Lung (tissue), 12 donors: ENCODE data around the gene MOB1B. TPM values are rescaled to one million over a fixed set of nuclear protein-coding genes. Genes with fewer than 3 reads are reported as not detected.

Experiments used
- ATAC-seq: fragments of 200-7000 bp; cut with Tn5 transposase; one replicate; pipeline ENCODE4 v1.9.1; 2020; ENCODE audit warnings: moderate number of reproducible peaks; ENCODE audit not compliant: insufficient read depth, low FRiP score
- DNase-seq, 3 donors: peaks; one replicate each; pipeline ENCODE4 v3.0.0-alpha.2; 2013 to 2017
- H3K27ac ChIP-seq, 2 donors: one replicate each; pipeline ENCODE4 v1.5.1; 2013; ENCODE audit warnings: mild to moderate bottlenecking in 2 of 2, moderate library complexity in 2 of 2, control low read depth in 1 of 2, inconsistent platforms in 1 of 2, low read depth in 1 of 2, low read length in 1 of 2
- H3K27me3 ChIP-seq, 3 donors: one replicate each; pipeline ENCODE4 v1.5.1; 2013; ENCODE audit warnings: low read length in 2 of 3; ENCODE audit not compliant: control insufficient read depth in 3 of 3, insufficient read depth in 3 of 3
- H3K36me3 ChIP-seq, 4 donors: one replicate each; pipeline ENCODE4 v1.5.1; 2013; ENCODE audit warnings: low read length in 4 of 4, mild to moderate bottlenecking in 1 of 4, moderate library complexity in 1 of 4; ENCODE audit not compliant: control insufficient read depth in 4 of 4, insufficient read depth in 4 of 4
- H3K4me1 ChIP-seq, 5 donors: one replicate each; pipeline ENCODE4 v1.5.1; 2013; ENCODE audit warnings: low read length in 5 of 5, mild to moderate bottlenecking in 2 of 5, moderate library complexity in 1 of 5; ENCODE audit not compliant: control insufficient read depth in 5 of 5, insufficient read depth in 5 of 5
- H3K4me3 ChIP-seq: one replicate; pipeline ENCODE4 v1.5.1; 2013; ENCODE audit warnings: mild to moderate bottlenecking, control low read depth, moderate library complexity
- H3K9ac ChIP-seq, 2 donors: one replicate each; pipeline ENCODE4 v1.5.1; 2013; ENCODE audit warnings: low read length in 2 of 2, control low read depth in 1 of 2; ENCODE audit not compliant: insufficient read depth in 1 of 2
- H3K9me3 ChIP-seq, 4 donors: one replicate each; pipeline ENCODE4 v1.5.1; 2013; ENCODE audit warnings: low read length in 3 of 4, mild to moderate bottlenecking in 1 of 4, moderate library complexity in 1 of 4; ENCODE audit not compliant: control insufficient read depth in 4 of 4, insufficient read depth in 3 of 4
- CTCF ChIP-seq: IDR thresholded peaks from 2 replicates; pipeline ENCODE4 v1.5.1; 2012; ENCODE audit warnings: mild to moderate bottlenecking; ENCODE audit errors: control extremely low read depth, extremely low read depth
- WGBS, 2 donors: extraction: QIAGEN DNeasy Blood & Tissue Kit; methylation state at CpG; one replicate each; pipeline ENCODE4 v1.1.7; 2013; 5-methylcytosine and 5-hydroxymethylcytosine counted together
- polyA plus RNA-seq, 2 donors: library from polyadenylated mRNA; stranded (reverse); fragments of 200-250 nt; gene quantifications; one replicate each; pipeline ENCODE4 v1.2.1, GENCODE V29; 2013
- total RNA-seq, 2 donors: library from RNA; depleted of rRNA in 1 of 2; stranded (reverse); fragments of >200 nt in 1 of 2; gene quantifications; one replicate each; pipeline ENCODE4 v1.2.1, GENCODE V29; 2014 to 2021
- donor health status: control.
- donor health status: control.
- donor health status: Bipolar disorder and iron deficiency.
- donor health status: healthy.
- donor health status: DM: yes; HTN: yes; CAD: no.

MOB1B gene
- total and polyA plus RNA-seq, 4 donors = 6.1 to 51.0 (median 16.0) TPM

- Histone ChIP-seq H3K9ac (no peak overlapping the region), H3K4me3 (no peak overlapping the region), H3K4me1 (peaks cover 2 to 9% (median 4%) of the 10 kb centered on the region in 5 donors), H3K27ac (no peak overlapping the region), H3K27me3 (no peaks in the 10 kb centered on the region), H3K36me3 (peaks cover 0 to 2% (median 0%) of the 10 kb centered on the region in 4 donors), H3K9me3 (no peaks in the 10 kb centered on the region)
- 89 to 91% methylated on average over 1 of the region's 1 CpG for WGBS, 2 donors
- DNase-seq = no peak
- ATAC-seq = no peak
- no peak for TF ChIP-seq CTCF
These were observed 29.2 kb downstream of the MOB1B start for GRCh38 chr4:70931347-70931746.

GRCh38 chr4:70932984-70933383 is 30.8 kb downstream of the MOB1B start:
- peaks cover 0 to 2% (median 0%) of the 10 kb centered on the region in 4 donors for H3K36me3 ChIP-seq
- no peak for TF ChIP-seq CTCF
- 100% methylated on average over 2 of the region's 2 CpGs for WGBS, 2 donors
- no peak overlapping the region for H3K9ac ChIP-seq
- no peak for ATAC-seq
- H3K27ac ChIP-seq = no peak overlapping the region
- no peaks in the 10 kb centered on the region for H3K27me3 ChIP-seq
- no peak for DNase-seq
- H3K4me1 ChIP-seq = peaks cover 0 to 9% (median under 1%) of the 10 kb centered on the region in 5 donors
- no peak overlapping the region for H3K4me3 ChIP-seq
- H3K9me3 ChIP-seq = no peaks in the 10 kb centered on the region

- 93 to 96% methylated on average over 7 of the region's 7 CpGs for WGBS, 2 donors
- ATAC-seq (no peak), DNase-seq (no peak)
- Histone ChIP-seq H3K27me3 (no peaks in the 10 kb centered on the region), H3K27ac (no peak overlapping the region), H3K4me3 (no peak overlapping the region), H3K9me3 (no peaks in the 10 kb centered on the region), H3K4me1 (peaks cover 0 to 9% (median 0%) of the 10 kb centered on the region in 5 donors), H3K9ac (no peak overlapping the region), H3K36me3 (peaks cover 0 to 4% (median under 1%) of the 10 kb centered on the region in 4 donors)
- no peak for TF ChIP-seq CTCF
These were observed 33.0 kb downstream of the MOB1B start for GRCh38 chr4:70935038-70935695.
